GM19099 (cell line): ENCODE results near the gene NKX1-2.

Experiments
- POLR2A ChIP-seq: IDR thresholded peaks from 3 replicates; pipeline ENCODE4 v1.6.1; 2011; ENCODE audit warnings: low read depth; ENCODE audit not compliant: insufficient read length; ENCODE audit errors: extremely low read depth

Gene NKX1-2

DNA sequence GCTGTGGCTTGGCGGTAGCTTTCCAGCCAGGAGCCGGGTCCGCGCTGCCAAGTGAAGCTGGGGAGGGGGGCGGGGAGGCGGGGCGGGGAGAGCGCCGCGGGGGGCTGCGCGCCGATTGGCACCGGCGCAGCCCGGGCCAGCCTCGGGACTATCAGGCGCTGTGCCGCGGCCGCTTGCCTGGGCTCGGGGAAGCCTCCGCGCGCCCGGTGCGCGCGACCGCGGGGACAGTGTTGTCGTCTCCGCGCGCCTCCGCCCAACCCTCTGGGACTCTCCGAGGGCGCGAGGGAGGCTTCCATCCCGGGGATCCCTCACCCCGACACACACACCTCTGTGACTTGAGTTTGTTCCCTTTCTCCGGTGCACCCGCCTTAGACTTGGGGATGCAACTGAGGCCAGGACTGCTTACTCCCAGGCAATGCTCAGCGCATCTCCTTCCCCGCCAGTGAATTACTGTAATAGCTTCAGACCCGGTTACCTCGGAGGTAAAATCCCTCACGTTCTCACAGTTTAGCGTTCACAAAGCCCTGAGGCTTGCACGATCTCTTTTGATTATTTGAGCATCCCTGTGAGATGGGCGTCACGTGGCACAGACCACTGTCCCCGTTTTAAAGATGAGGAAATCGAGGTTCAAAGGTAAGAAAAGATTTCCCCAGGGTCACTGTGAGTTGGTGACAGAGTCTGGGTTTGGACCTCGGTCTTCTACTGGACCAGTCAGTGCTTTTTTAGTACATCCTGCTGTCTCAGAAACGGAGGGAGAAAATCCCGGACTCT, at the start of gene NKX1-2:
TSS of gene NKX1-2 (minus strand) at position 24 of the 771 bp plus-strand sequence. CDS start 92 bp downstream, outside the sequence.
- no peak for TF ChIP-seq POLR2A

DNA sequence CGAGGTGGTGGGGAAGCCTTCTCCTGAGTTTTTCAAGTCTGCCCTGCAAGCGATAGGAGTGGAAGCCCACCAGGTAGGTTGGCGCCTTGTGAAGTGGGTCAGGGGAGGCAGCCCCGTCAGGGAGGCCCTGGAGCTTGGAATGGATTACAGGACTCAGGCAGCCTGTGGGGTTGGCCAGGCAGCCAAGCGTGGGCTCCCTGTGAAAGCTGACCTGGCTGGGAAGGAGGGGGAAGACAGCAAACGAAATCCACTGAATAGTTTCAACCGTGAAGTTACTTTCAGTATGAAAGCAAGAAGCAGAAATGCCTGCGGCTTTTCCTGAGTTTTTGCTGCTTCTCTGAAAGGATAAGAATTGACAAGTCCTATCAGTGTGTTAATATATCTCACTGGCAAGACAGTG, 48.2 kb upstream of the NKX1-2 start:
- TF ChIP-seq POLR2A = no peak

DNA sequence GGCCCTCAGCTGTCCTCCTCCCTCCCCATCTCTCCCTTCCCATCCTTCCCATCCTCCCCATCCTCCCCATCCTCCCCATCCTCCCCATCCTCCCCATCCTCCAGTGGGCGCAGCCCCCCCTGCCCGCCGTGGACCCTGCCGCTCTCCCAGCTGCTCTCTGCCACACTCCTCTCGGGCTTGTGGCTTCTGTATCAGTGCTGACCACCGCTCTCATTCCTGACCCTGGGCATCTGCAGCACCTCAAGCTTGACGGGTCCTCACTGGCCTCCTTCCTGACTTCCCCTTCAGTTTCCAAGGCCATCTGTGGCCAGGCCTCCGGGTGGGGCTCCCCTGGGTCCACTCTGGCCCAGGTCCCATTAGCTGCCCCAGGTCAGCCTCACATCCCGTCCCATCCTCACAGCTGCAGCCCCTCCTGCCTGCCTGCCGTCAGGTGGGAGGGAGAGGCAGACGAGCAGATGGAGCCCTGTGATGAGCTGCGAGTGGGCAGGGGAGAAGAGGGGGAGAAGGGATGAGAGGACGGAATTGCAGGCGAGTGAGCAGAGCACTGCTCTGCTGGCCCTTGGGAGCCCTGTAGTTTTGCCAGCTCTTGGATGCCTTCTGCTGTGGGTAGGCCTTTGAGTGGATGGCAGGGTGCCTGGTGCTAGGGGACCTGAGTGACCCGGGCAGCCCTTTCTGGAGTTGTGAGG, 47.5 kb upstream of the NKX1-2 start:
- TF ChIP-seq POLR2A = no peak

DNA sequence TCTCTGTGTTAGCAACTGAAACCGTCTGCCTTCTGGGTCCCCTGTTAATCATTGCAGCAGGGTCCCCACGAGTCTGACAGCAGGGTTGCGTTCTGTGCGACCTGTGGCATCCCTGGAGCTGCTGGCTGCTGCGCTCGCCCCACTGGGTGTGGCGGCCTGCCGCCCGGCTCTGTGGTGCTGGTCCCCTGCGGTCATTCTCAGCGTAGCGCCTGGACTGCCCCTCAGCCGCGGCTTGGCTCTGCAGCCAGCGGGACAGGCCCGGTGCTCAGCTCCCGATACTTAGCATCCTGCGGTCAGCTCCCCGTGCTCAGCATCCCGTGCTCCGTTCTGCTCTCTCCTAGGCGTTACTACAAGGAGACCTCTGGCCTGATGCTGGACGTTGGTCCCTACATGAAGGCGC, 46.8 kb upstream of the NKX1-2 start:
- TF ChIP-seq POLR2A = no peak

DNA sequence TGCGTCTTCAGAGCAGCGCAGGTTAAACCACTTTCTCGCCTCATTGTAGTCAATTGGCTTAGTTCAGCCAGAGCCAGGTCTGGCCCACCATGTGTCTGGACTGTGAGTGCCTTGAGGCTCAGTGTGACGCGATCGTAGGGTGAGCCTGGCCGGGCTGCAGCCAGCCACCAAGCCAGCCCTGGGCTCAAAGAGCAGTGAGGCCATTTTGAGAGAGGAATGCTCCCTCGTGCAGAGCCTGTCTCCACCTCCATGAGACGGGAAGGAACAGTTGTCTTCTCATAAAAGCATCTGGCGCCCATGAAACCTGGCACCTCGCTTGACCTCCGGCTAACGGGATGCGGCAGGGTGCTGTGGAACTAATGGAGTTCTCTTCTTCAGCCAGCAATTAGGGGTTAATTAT, 46.3 kb upstream of the NKX1-2 start:
- no peak for TF ChIP-seq POLR2A

DNA sequence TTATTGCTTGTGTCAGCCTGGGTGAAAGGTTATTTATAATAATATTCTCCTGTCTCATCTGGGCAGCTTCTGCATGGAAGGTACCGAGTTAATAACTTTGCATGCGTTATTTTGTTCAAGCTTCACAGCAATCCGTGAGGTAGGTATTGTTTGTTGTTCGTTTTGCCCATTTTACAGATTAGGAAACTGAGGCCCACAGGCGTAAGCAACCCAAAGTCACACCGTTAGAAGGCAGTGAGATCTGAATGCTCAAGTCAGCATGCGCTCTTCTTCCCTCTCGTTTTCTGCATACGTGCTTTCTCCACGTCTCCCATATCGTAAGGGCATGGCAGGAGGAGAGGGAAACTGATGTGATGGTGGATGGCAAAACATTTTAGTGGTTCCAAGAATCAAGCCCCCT, 45.9 kb upstream of the NKX1-2 start:
- TF ChIP-seq POLR2A = no peak

DNA sequence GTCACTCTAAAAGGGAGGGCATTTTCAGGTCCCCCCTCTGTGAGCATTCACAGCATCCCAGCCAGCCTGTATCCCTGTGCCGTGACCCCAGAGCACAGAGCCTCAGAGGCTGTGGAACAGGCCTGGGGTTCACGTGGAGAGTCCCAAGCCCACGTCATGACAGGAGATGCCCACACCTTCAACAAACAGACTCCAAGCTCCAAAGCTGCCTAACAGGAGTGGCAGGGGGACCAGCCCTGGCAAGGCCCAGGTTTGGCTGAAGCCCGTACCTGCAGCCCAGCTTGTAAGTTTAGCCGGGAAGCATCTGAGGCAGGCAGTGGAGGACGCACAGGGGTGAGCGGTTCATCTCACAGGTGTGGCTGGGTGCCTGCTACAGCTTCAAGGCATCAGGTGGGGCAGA, 45.3 kb upstream of the NKX1-2 start:
- TF ChIP-seq POLR2A = no peak

DNA sequence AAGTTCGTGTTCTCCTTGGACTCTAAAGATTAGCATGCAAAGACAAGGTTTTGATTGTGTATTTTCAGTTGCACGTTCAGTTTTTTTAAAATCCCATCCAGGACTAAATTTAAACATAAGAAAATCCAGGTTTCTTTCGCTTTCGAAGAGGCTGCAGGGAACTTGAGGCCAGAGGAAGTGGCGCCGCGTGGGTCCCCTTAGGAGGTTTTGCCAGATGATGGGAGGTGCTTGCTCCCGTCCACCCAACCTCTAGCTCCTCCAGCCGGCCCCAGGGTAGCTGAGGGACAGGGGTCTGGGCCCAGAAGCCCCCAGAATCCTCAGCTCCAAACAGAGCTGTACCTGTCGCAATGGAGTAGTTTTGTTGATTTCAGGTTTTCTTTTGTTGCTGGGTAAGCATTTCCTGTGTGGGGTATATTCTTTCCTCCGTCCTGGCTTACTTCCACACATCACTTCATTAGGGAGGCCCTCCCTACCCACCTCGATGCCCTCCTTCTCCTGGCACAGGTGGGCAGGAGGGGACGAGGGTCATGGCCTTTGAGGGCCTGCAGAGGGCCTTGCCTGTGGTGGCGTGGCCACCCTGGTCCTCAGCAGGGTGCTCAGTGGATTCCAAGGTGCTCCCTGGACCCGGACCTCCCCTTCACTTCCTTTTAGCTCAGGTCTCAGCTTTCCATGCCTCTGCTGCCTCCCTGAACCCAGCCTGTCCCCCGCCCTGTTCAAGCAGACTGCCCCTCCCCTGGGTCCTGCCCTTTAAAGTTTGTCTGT, 44.4 kb upstream of the NKX1-2 start:
- no peak for TF ChIP-seq POLR2A

DNA sequence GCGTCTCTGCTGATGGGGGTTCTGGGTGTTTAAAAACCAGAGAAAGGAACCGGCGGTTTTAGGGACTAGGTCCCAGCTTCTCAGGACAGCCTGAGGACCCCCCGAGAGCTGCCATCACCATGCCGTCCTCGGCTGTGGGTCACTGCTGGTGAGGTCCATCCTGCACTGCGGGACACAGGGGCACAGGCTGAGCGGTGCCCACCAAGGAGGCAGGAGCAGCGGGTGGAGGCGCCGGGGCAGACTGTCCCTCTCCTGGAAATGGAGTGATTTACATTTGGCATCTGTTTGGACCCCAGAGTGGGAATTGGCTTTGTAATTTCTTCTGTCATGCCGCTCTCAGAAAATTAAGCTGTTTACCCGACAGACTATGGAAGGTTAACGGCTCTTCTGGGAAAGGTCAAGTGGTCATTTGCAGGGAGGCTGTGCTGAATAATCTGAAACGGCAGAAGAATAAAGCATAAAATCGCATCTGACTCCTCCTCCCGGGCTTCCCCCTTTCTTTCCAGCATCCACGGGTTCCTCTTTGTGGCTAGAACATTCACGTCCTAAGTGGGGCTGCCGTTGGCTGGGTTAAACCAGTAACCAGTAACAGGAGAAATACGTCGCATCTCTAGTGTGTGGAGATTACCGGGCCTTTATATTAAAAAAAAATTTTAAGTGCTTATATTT, 43.5 kb upstream of the NKX1-2 start:
- TF ChIP-seq POLR2A = no peak

DNA sequence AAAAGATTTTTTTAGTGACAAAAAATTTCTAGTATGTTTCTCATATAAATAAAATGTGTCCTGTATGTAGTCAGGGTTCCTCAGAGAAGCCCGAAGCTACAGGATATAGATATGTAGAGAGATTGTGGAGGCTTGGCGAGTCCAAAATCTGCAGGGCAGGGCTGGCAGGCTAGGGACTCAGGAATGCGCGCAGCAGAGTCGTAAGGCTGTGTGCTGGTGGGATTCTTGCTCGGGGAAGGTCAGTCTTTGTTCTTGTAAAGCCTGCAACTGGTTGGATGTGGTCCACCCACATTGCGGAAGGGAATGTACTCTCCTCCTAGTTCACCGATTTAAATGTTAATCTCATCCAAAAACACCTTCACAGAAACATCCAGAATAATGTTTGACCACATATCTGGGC, 42.4 kb upstream of the NKX1-2 start:
- TF ChIP-seq POLR2A = no peak

DNA sequence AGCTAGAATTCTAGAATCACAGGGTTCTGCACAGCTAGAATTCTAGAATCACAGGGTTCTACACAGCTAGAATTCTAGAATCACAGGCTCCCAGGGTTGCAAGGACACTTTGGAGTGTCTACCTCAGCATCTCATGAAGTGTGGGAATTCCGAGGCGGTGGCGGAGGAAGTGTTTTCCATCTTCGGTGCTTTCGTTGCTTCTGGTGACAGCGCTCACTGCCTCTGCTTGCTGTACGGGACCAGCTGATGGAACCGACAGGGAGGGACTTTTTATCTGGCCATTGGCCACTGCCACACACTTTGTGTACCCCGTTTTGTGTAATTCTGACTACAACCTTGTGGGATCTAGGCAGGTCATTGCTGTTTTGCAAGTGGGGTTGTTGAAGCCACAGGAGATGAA, 41.3 kb upstream of the NKX1-2 start:
- no peak for TF ChIP-seq POLR2A

DNA sequence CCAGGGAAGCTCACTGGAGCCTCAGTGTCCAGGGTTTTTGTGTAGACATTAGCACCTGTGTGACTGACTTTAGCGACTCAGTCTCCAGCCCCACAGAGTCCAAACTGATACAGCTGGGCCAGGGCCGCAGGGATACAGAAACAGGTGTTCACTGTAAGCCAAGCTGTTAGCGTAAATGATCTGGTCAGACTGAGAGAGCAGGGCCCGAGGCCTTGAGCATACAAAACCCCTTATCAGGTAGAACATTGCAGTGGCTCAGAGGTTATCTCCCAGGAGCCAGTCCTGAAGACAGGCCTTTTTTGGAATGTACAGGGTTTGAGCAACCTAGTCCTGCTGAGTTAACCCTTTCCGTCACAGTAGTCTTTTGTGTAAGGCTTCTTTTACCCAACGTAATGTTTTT, 36.8 kb upstream of the NKX1-2 start:
- TF ChIP-seq POLR2A = no peak

DNA sequence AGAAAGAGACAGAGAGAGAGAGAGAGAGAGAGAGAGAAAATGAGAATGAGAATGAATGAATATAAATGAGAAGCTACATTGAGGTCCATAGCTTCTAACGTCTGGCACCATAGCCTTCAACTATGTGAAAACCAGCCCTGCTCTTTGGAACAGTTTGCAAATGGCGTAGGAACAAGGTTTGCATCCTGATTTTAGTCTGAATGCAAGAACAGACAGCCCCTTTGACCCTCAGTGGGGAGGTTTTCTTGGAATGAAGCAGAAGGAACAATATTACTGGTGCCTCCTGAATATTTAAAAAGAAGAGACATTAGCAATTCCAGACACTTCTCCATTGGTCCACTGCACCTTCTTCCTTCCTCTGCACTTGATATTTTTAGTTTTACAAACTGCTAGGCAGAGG, 34.8 kb upstream of the NKX1-2 start:
- TF ChIP-seq POLR2A = no peak

DNA sequence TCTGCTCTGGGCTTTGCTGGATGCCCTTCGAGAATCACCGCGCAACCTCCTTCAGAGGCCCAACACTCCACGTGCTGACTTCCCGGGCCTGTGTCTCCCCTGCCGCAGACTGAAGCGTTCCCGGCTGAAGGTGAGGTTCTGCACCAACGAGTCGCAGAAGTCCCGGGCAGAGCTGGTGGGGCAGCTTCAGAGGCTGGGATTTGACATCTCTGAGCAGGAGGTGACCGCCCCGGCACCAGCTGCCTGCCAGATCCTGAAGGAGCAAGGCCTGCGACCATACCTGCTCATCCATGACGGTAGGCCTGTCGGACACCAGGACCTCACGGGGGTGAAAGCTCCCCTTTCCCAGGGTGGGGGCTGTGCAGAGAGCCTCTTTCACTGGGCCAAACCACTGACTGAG, 34.2 kb upstream of the NKX1-2 start:
- TF ChIP-seq POLR2A = no peak

DNA sequence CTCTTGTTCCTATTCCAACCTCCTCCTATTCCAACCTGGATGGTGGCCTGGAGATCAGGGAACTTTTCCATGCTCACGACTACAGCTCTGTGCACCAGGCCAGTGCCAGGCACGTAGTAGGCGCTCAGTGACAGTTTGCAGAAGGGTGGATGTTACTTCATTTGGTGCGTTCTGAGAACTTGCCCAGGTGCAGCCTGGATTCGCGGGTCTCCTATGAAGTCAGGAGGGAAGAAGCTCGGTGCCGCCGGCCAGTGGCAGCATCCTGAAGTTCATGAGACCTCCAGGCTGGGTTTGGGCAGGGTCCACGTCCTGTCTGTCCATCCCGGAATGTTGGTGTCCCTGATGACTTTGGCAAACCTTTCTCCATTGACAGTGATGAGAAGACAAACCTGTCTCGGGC, 33.0 kb upstream of the NKX1-2 start:
- TF ChIP-seq POLR2A = no peak
